Neural crest cell (in vitro differentiated cells): ENCODE results near the gene CHIT1. TPM values are rescaled to one million over a fixed set of nuclear protein-coding genes. Genes with fewer than 3 reads are reported as not detected.

Source experiments
- DNase-seq: peaks from one replicate; pipeline ENCODE4 v3.0.0; 2021; ENCODE audit warnings: low read depth, mixed read lengths, low spot score
- H3K27ac Mint-ChIP-seq: one replicate; pipeline ENCODE4 v1.8.0; 2021; ENCODE audit warnings: mild to moderate bottlenecking, mixed read lengths; ENCODE audit not compliant: unreplicated experiment
- H3K27me3 Mint-ChIP-seq: 2 replicates; pipeline ENCODE4 v1.8.0; 2021; ENCODE audit warnings: low read depth, mild to moderate bottlenecking, mixed read lengths
- H3K36me3 Mint-ChIP-seq: 2 replicates; pipeline ENCODE4 v1.8.0; 2021; ENCODE audit warnings: low read depth, mild to moderate bottlenecking, mixed read lengths
- H3K4me1 Mint-ChIP-seq: 2 replicates; pipeline ENCODE4 v1.8.0; 2021; ENCODE audit warnings: mixed read lengths
- H3K4me3 Mint-ChIP-seq: one replicate; pipeline ENCODE4 v1.8.0; 2021; ENCODE audit warnings: mild to moderate bottlenecking, mixed read lengths
- H3K9me3 Mint-ChIP-seq: 2 replicates; pipeline ENCODE4 v1.8.0; 2021; ENCODE audit warnings: mixed read lengths
- CTCF ChIP-seq: fragments of 200-600 bp; sonication (generic); conservative IDR thresholded peaks from 2 replicates; pipeline ENCODE4 v1.5.0; 2021; ENCODE audit warnings: antibody characterized with exemption, mild to moderate bottlenecking
- total RNA-seq: library from RNA; stranded (reverse); gene quantifications from 2 replicates; pipeline ENCODE4 v1.2.1, GENCODE V29; 2021

The CHIT1 gene
- total RNA-seq, 1 donor from 2014 or later, result not detected

- Mint-ChIP-seq H3K36me3 (no peaks in the 10 kb centered on the region), H3K4me1 (peaks cover 27% of the 10 kb centered on the region), H3K4me3 (no peak overlapping the region), H3K27me3 (no peaks in the 10 kb centered on the region), H3K9me3 (no peaks in the 10 kb centered on the region), H3K27ac (peak overlapping the region; percentile 44)
- no peak for DNase-seq
- TF ChIP-seq CTCF, result no peak
Measured at GRCh38 chr1:203177470-203178039, 51.9 kb downstream of the CHIT1 start.

GRCh38 chr1:203177036-203177405 lies 52.5 kb downstream of the CHIT1 start:
- Mint-ChIP-seq H3K27ac (no peak overlapping the region), H3K4me1 (peaks cover 27% of the 10 kb centered on the region), H3K36me3 (no peaks in the 10 kb centered on the region), H3K4me3 (no peak overlapping the region), H3K9me3 (no peaks in the 10 kb centered on the region), H3K27me3 (no peaks in the 10 kb centered on the region)
- TF ChIP-seq CTCF, result no peak
- no peak for DNase-seq

GRCh38 chr1:203176273-203177035 lies 53.0 kb downstream of the CHIT1 start:
- Mint-ChIP-seq H3K36me3 (no peaks in the 10 kb centered on the region), H3K4me3 (no peak overlapping the region), H3K9me3 (no peaks in the 10 kb centered on the region), H3K27ac (no peak overlapping the region), H3K4me1 (peaks cover 27% of the 10 kb centered on the region), H3K27me3 (no peaks in the 10 kb centered on the region)
- TF ChIP-seq CTCF, result no peak
- no peak for DNase-seq

- no peak for TF ChIP-seq CTCF
- no peaks in the 10 kb centered on the region for H3K36me3 Mint-ChIP-seq
- no peak overlapping the region for H3K27ac Mint-ChIP-seq
- DNase-seq, result no peak
- H3K9me3 Mint-ChIP-seq, result no peaks in the 10 kb centered on the region
- no peak overlapping the region for H3K4me3 Mint-ChIP-seq
- no peaks in the 10 kb centered on the region for H3K27me3 Mint-ChIP-seq
- H3K4me1 Mint-ChIP-seq, result peaks cover 27% of the 10 kb centered on the region
Measured at GRCh38 chr1:203175827-203176241, 53.6 kb downstream of the CHIT1 start.

- Mint-ChIP-seq H3K4me3 (no peak within 1 kb of the TSS), H3K36me3 (no peaks in the 10 kb centered on the region), H3K4me1 (peaks cover 27% of the 10 kb centered on the region), H3K27ac (no peak within 1 kb of the TSS), H3K27me3 (no peaks in the 10 kb centered on the region), H3K9me3 (no peaks in the 10 kb centered on the region)
- DNase-seq, result no peak
- no peak for TF ChIP-seq CTCF
Measured at GRCh38 chr1:203175237-203175826, 54.1 kb downstream of the CHIT1 start, which contains the start of gene MYBPH. Gene MYBPH (minus strand): TSS chr1:203175826. CDS start chr1:203175755, 71 bp downstream.
